DMS 273 (cell line): Measurements from ENCODE around the gene NEMP1.
"Not testable (repeated sequence)": the region's sequence is repeated elsewhere in the genome, so short reads cannot be mapped to it uniquely, and the experiment has no call there.

Experiments used
- DNase-seq: peaks from one replicate; lab custom pipeline; 2025; ENCODE audit not compliant: unreplicated experiment; lab: John Stamatoyannopoulos, UW

Gene NEMP1

DNA sequence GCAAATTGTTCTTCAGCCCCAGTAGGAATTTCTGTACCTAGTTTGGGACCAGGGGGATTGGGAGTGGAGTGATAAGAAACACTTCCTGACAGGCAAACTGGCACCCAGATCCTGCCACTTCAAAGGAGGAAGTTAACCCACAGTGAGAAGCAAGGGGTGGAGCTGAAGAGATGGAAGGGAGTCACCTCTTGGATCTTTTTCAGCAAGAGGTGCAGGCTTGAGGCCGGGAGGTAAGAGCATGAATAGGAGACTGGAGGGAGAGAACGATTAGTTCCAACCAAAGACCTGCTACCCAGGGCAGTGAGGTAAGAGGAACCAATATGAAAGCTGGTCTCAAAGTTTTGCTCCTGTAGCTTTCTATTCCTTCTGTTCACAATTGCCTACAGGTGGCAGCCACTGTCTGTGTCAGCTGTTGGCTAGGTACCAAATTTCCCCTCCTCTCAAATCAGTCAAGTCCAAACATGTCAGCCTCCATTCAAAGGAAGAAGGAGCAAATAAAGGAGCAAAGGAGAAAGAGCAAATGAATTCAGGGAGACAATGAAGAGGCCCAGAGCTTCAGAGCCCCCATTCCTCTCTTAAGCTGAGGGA is 47.4 kb downstream of the NEMP1 start:
- DNase-seq, result peak; percentile 81

DNA sequence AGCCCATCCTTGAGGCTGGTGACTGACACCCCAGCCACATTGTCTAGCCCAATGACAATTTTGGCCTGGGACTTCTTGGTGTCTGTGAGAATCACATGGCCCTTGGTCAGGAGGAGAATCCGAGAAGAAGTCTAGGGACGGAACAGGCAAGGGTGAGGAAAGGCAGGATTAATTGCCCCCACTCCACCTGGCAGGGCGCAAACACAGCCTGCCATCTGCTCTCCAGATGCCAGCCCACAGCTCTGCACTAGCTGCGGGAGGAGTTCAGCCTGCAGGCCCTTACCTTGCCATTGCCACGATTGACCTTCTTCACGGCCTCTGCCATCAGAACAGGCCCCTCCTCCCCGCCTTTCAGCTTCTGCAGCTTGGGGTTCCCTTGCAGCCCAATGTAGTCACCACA is 49.1 kb downstream of the NEMP1 start:
- peak; percentile 84 for DNase-seq

DNA sequence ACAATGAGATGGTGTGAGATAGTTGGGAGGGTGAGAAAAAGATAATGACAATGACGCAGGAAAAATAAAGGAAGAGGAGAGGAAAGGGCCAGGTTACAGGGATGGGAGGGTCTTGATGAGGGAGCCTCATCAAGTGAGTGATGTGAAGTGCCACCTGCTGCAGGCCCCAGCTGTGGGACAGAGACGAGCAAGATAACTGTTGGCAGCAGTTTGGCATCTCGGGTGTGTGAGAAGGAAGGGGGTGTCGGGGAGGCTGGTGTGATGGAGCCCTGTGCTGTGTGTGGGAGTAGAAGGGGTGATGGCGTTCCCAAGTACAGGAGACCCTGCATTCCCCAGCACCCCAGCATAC is 50.8 kb downstream of the NEMP1 start:
- peak; percentile 27 for DNase-seq

DNA sequence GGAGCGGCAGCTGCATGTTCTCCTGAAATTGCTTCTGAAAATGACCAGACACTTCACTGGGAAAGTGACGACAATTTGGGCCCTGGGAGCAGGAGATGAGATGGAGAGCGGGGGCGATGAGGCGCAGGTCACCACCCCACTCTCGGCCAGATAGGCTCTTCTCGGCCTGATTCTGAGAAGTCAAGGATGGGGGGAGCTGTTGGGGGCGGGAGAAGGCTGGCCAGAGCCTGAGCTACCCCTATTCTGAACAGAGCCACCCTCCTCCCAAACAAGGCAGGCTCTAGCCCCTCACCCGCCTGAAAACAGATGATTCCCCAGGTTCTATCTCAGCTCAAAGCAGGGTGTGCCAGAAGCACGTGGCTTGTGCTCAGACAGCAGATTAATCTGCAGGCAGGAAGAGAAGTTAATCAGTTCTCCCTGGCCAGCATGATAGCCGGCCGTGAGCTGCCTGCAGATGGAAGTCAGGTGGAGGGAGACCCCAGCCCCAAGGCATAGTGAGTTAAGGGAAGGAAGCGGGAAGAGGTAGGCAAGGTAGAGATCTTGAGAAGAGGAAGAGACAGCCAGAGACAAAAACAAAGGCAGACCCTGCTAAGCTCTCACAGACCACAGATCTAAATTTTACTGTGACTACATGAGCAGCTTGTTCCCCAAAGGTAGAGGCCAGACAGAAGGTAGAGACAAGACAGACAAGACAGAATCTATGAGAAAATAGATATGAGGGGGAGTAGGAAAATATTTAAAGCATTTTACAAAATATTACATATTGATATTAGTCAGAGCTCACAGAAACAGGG is 51.4 kb downstream of the NEMP1 start:
- peak; percentile 26 for DNase-seq

DNA sequence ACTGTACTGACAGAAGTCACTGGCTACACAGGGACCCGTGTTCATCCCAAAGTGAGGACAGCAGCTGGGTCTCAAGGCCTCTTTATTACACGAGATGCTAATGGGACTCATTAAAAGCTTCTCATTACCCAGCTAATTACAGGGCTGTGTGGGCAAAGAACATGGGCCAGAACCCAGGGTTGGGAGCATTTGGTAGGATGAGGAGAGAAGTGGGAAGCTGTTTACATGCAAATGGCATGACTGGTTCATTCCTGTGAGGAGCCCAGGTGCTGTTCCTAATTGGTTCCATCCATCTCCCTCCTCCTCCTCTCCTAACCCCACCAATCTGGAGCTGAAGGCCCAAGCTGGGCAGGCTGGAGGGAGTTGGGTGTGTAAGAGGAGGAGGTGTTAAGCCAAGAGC is 53.4 kb downstream of the NEMP1 start:
- DNase-seq, result peak; percentile 24

DNA sequence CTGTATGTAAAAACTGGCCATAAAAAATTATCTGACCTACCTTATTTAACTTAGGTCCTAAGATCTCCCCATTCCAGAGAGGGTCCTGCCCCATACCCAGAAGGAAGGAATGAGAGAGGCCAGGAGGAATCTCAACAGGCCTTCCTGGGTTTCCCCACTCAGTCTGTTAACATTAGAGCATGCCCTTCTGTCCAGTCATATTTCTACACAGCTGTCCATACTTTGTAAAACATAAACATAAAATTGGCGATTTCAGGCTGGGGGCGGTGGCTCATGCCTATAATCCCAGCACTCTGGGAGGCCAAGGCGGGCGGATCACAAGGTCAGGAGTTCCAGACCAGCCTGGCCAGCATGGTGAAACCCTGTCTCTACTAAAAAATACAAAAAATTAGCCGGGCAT is 56.3 kb downstream of the NEMP1 start:
- DNase-seq, result not testable (repeated sequence)

DNA sequence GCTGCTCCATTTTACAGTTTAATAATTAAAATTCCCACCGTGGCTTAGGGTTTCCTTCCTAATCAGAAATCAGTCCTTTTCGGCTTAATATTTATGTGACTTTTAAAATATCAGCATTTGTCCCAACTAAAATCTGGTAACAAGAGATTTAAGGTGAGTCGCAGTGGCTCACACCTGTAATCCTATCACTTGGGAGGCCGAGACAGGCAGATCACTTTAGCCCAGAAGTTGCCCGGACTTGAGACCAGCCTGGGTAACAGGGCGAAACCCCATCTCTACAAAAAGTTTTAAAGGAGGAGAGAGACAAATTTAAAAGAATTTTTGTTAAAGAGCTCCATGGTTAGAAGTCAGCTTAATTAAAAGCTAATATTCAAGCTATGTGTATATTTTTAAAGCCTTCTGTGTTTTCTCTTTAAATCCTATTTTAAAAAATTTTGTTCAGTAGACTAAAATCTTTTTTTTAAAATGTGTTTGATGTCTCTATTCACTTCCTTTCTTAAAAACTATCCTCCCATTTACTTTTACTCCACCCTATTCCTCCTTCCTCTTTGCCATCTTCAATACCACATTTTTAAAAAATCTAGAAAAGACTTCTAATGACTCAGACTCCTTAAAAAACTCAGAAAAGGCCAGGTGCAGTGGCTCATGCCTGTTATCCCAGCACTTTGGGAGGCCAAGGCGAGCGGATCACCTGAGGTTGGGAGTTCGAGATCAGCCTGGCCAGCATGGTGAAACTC is 58.4 kb downstream of the NEMP1 start:
- DNase-seq, result no peak

DNA sequence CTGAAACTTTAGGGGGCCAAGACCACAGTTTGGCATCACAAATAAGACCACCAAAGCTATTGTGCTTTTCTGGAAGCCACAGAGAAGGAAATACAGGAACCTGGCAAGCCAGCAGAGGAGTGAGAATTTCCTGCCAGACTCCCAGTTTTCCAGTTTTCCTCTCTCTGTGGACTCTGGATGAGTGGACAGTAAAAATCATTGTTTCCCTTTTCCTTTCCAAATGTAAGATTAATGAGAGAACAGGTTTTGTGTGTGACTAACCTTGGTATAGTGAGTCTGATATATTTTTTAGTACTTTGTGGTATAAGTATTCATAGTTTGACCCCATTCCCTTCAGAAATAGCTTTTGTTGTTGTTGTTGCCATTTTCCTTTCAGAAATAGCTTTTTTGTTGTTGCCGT is 59.7 kb downstream of the NEMP1 start:
- no peak for DNase-seq

DNA sequence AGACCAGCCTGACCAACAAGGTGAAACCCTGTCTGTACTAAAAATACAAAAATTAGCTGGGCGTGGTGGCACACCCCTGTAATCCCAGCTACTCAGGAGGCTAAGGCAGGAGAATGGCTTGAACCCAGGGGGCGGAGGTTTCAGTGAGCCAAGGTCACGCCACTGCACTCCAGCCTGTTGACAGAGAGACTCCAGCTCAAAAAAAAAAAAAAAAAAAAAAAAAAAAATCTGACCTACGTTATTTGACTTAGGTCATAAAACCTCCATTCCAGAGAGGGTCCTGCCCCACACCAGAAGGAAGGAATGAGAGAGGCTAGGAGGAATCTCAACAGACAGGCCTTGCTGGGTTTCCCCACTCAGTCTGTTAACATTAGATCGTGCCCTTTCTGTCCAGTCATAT is 60.2 kb downstream of the NEMP1 start:
- not testable (repeated sequence) for DNase-seq

DNA sequence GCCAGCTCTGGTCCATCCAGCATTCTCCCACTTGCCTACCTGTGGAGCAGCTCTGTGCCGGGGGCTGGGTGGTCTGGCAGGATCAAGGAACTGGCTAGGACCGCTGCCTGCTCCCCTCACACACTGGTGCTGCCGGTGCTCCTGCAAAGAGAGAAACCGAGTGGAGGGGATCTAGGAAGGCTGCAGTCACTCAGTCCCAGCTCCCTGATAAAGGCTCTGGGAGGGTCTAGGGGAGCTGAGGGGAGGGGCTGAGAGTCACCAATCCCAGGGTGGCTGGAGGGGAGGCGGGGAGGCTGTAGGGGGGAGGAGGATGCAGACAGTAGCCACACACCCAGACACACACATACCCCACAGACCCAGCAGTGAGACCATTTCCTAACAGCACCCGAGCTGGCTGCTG is 62.2 kb downstream of the NEMP1 start, which contains the start of gene TAC3:
Gene TAC3 (minus strand): TSS at position 182 of the 400 bp plus-strand sequence. CDS start 732 bp downstream, outside the sequence.
- DNase-seq, result no peak

DNA sequence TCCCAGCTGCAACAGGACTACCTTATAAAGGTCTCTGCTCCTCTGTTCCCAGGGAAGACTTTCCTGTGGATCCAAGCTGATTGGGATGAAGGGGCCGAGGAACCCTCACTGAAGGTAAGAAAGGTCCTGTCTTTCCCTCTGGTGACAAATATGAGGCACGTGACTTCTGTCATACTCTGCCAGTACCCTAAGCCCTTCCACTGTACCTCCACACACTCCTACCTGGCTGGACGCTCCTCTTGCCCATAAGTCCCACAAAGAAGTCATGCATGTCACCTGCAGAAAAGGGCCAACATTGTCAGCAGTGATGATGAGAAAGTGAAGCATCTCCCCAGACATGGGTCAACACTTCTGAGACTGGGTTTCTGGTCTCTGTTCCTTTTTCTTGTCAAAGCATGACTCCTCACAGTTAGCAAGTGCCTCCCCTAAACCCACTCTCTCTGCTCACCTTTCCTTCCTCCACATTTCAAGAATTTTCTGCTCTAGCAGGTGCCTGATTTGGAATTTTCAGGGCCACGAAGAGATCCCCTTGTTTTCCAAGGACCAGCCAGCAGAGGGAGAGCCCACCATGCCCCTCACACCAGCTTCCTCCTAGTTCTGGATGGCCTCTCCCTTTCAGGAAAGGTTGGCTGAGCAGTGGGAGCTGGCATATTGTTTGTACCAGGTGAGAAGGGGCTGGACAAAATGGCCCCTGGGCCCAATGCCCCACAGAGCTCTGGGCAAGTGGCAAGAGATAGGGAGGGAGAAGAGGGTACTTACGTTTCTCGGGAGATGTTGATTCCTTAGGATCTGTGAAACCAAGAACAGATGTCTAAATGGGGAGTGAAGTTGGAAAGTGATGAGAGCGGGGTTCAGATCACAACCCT is 65.8 kb downstream of the NEMP1 start:
- DNase-seq, result peak; percentile 31

DNA sequence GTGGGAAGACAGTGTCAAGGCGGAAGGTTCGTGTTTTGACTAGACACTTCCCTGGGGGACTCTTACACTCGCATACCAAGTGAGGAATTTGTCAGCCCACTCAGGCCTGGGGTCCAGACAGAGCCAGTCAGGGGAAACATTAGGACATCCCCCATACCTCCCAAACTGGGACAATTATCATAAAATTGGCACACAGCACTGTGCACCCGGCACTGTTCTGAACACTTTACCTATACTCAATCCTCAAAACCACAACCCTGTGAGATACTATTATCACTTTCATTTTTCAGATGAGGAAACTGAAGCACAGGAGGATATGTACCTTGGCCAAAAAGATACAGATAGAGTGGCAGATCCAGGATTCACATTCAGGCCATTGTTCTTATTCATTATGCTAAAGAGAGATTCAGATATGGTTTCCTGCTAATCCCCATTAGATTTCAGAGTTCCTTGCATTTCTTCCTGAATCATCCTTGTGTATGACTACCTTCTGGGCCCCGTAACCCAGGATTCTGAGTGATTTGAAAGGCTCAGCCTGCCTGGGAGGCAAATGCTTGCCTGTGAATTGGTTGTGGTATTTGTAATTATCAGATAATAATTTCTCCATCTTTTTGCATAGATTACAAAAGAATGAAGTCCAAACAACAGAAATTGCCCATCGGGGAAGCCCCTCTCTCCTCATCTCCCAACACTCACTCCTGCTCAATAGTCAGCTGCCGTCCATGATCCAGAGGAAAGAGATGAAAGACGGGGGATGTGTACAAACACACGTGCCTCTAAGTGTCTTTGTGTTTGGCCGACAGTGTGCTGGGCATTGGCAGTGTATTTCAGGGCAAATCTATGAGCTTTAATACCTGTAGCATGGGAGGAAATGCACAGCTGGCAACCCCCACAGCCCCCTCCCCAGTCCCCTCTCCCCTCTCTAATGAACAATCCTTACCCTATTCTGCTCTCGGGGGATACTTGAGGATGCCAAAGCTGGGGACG is 66.9 kb downstream of the NEMP1 start:
- no peak for DNase-seq

DNA sequence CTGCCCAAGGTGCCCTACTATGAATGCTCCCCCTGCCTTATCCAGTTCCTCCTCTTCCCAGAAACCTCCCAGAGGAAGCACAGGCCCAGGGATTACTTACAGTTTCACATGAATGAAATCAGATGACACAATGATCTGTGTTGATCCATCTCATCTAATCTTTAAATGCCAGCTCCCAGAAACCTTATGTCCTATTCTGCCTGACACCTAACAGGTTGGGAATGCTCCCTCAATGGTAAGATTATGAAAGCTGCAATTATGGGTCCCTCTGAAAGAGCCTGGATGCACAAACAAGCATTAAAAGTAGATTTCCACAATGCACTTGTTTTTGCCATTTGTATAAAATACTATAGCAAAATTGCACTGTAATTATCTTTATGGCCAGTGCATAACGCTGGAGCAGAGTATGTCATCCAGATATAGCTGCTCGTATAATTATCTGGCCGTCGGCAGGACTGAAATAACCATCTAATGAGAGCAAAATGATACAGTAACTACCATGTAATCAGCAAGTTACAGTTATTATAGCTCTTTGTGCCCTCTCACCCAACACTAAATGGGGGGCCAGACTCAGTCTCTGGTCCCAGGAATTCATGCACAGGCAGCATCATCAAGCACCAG is 67.9 kb downstream of the NEMP1 start:
- DNase-seq, result no peak

DNA sequence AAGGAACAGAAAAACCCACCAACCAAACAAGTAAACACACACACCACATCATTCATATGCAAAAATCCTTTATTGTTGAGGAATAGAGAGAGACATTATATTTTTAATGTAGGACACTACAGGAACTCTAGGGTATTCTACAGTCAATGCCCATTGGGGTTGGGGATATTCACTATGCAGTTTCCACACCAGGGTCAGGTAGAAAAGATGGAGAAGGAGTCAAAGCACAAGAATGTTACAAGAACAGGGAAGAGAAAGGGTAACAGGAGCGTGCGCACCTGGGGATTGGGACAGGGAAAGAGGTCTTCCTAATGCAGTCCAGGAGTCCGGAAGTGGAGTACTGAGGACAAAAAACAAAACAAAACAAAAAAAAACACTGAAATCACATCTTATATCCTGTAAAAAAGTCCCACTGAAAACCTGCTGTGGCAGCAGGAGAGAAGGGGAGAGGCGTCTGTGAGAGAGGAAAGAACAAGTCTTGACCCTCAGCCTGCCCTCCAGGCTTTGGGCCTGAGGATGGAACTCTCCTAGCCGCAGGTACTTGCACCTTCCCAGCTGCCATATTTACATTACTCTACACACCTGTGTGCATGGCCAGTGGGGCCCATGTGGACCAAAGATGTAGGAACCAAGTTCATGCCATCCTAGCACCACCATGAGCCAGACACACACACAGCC is 68.5 kb downstream of the NEMP1 start:
- DNase-seq, result no peak

DNA sequence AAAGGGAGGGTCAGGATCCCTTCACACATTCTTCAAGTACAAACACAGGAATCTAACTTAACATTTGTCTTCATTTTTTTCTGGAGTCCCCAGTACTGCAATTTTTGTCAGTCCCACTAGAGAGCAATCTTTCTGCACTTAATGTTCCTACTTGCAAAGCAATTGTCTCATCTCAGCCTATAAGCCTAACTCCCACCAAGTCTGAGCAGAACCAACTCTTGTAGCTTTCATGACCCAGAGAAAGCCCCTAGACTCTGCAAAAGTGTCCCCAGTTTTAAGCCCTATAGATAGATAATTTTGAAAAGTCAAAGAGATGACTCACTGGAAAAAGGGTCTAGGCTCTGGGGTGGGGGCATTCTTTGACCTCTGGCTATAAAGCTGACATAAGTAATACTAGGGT is 70.4 kb downstream of the NEMP1 start:
- DNase-seq, result peak; percentile 71

DNA sequence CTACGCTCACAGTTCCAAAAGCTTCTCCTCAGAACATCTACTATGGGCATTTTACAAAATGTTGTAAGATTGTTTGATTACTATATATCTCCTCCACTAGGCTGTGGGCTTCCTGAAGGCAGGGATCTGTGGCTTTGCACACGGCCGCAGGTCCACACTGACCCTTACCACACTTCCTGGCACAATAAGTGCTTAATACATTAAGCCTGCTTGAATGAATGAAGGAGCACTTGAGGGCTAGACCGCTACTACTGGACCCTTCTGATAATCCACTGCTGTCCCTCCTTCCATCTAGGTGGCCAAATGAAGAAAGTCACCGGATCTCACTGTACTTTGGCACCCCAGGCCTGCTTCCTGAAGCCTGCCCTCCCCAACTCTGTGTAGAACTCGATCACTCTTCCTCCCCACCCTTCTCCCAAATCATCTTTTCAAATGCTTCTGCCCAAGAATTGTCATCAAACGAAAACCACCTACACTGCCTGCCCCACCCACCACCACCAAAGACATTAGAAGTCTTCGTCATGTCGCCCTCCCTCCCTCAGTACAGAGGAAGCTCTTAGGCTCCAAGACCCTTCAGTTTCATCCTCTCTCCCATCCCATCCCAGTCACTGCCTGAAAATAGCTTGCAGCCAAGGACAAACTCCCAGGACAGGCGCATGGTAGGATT is 71.6 kb downstream of the NEMP1 start:
- DNase-seq, result no peak

DNA sequence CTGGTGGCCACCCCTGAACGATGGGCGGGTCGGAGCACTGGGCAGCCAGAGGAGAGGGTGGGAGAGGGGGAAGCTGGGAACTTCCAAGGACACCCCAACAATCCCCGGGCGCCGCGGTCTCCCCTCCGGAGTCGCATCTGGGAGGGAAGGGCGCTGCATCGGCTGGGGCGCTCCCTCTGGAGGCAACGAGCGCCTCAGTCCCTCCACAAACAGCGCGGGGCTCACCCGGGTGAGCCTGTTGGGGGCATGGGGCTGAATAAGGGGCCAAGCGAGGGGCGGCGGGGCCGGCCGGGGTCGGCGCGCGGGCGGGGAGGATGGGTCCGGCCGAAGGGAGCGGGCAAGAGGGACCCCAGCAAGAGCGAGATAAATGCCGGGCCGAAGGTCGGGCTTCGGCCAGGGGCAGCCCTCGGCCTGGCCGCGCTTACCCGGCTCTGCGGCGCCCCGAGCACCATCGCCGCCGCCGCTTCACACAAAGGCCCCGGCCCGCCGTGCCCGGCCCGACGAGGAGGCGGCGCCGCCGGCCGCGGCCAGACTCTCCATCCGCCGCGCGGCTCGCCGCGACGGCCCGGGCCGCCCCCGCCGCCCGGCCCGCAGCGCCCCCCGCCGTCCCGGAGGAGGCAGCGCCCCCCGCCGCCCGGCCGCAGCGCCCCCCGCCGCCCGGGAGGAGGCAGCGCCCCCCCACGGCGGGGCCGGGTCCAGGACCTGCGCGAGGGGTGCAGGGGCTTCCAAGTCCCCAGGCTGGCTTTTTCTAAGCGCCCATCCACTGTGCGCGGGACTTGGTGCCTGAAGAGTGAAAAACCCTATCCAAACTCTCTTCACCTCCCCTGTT is 72.4 kb downstream of the NEMP1 start, which contains the start of gene ZBTB39:
Gene ZBTB39 (minus strand): TSS at position 567 of the 829 bp plus-strand sequence. CDS start 1,629 bp downstream, outside the sequence.
- peak; percentile 83 for DNase-seq
